Heart right ventricle (tissue), 16 donors: ENCODE measurements around the gene IL9. TPM values are rescaled to one million over a fixed set of nuclear protein-coding genes. Genes with fewer than 3 reads are reported as not detected.

Experiments used
- ATAC-seq, 8 donors: fragments of 200-7000 bp; cut with Tn5 transposase; one replicate each; pipeline ENCODE4 v1.9.1; 2020; ENCODE audit warnings: mild to moderate bottlenecking in 8 of 8, moderate library complexity in 8 of 8, moderate number of reproducible peaks in 1 of 8
- DNase-seq, 2 donors: peaks; one replicate each; pipeline ENCODE4 v3.0.0-alpha.2; 2020
- H3K27ac ChIP-seq, 10 donors: fragments of 200-600 bp; sonication (generic) in 2 of 10; one replicate each; pipeline versions ENCODE4 v1.5.0 to v1.8.0; 2020 to 2022; ENCODE audit warnings: mild to moderate bottlenecking in 3 of 10
- H3K27me3 ChIP-seq, 7 donors: fragments of 200-600 bp; one replicate each; pipeline ENCODE4 v1.8.0; 2021 to 2022; ENCODE audit warnings: mild to moderate bottlenecking in 2 of 7
- H3K36me3 ChIP-seq, 9 donors: fragments of 200-600 bp; sonication (generic) in 1 of 9; one replicate each; pipeline versions ENCODE4 v1.5.0 to v1.8.0; 2020 to 2022; ENCODE audit warnings: mild to moderate bottlenecking in 2 of 9
- H3K4me1 ChIP-seq, 9 donors: fragments of 200-600 bp; sonication (generic) in 1 of 9; one replicate each; pipeline versions ENCODE4 v1.5.0 to v1.8.0; 2020 to 2022; ENCODE audit warnings: mild to moderate bottlenecking in 4 of 9
- H3K4me3 ChIP-seq, 10 donors: fragments of 200-600 bp; sonication (generic) in 2 of 10; one replicate each; pipeline versions ENCODE4 v1.5.0 to v1.8.0; 2020 to 2022; ENCODE audit warnings: mild to moderate bottlenecking in 7 of 10, moderate library complexity in 2 of 10
- H3K9me3 ChIP-seq, 11 donors: fragments of 200-600 bp in 10 of 11; sonication (generic) in 2 of 11; one replicate each; pipeline versions ENCODE4 v1.5.0 to v1.8.0; 2013 to 2022; ENCODE audit warnings: mild to moderate bottlenecking in 2 of 11, control low read depth in 1 of 11, moderate library complexity in 1 of 11
- WGBS, 2 donors: extraction: QIAGEN DNeasy Blood & Tissue Kit; methylation state at CpG; one replicate each; pipeline ENCODE4 v1.1.7; 2013; ENCODE audit warnings: inconsistent platforms in 1 of 2; 5-methylcytosine and 5-hydroxymethylcytosine counted together
- intact Hi-C, 10 donors: fragments of 100-400 bp; cut with DNase I; formaldehyde crosslinking; loops; one replicate each; pipeline versions ENCODE4 v1.11.1 to v1.14.2; 2022
- polyA plus RNA-seq, 2 donors: library from polyadenylated mRNA; stranded (reverse); fragments of 200-250 nt; gene quantifications; one replicate each; pipeline ENCODE4 v1.2.3, GENCODE V29; 2013
- total RNA-seq, 10 donors: library from RNA; stranded (reverse); fragmentation: NEBNext Ultra II Directional in 3 of 10; extraction: Animal tissue kit (Norgen Biotek cat#: 25700) in 3 of 10; gene quantifications; one replicate each; pipeline versions ENCODE4 v1.2.1 to v1.2.4, GENCODE V29; 2021 to 2023
- TF ChIP-seq, protein P1 (sequence below), 9 donors: fragments of 200-600 bp; sonication (generic) in 2 of 9; IDR thresholded peaks; one replicate each; pipeline versions ENCODE4 v1.5.0 to v1.8.0; 2021 to 2022; ENCODE audit warnings: antibody characterized with exemption in 9 of 9, mild to moderate bottlenecking in 5 of 9, moderate library complexity in 1 of 9
- donor health status: Arrhythmogenic right ventricular cardiomyopathy.
- donor health status: ischemic (EF 13 %, LVEDD 7.1; RV severe dilation, severe dysfunction).
- donor health status: healthy with polysubstance abuse.
- donor health status: DM: no; HTN: yes; CAD: no.
- donor health status: DM: no; HTN: no; CAD: no.
- donor health status: ischemic (EF 25% LVEDD 6.9; RV normal size, moderate dysfunction).
- donor health status: ischemic (EF 25% LVEDD 5.7; RV mildly dilated, moderate dysfunction).
- donor health status: healthy.
- donor health status: DM: yes; HTN: yes; CAD: no.
- donor health status: Ischemic cardiomyopathy.
- donor health status: ischemic (EF 35%, LVEDD 5.7; RV mildly dilated, moderate dysfunction).
- donor health status: nonischemic (EF 11% LVEDD 7.7; RV severe dilation, severe dysfunction).
- donor health status: DM: yes; HTN: yes; CAD: no.
- donor health status: PGD.
- donor health status: ischemic (EF 29% LVEDD 5.4; RV normal size, mild dysfunction).
- donor health status: nonischemic (EF 23%, LVEDD 6.1; RV moderate dilation, normal function).

IL9 gene
- total and polyA plus RNA-seq, 12 donors, result not detected

DNA sequence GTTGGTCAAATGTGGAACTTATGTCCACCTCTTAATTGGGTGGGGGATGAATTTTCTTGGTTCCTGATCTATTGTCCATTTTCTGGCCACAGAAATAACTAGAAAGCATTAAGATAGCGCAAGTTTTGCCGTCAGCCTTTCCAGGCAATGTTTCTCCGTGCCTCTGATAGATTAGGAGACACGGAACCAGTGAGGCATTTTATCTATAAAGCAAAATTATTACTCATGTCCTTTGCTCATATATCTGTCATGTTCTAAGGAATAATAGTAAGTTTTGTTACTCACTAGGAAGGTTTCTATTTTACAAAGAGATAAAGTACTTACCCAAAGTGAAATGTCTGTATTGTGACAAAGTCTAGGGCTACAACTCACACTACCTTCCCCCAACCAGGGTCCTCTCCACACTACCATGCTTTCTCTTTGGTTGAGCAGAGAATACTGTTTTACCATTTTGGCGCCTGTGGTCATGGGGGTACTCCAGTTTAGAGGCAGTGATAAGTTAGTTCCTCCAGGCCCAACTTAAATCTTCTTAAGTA lies 19.9 kb upstream of the IL9 start:
- H3K36me3 ChIP-seq, result no peaks in the 10 kb centered on the region
- H3K4me3 ChIP-seq, result no peak overlapping the region
- TF ChIP-seq, protein P1, sequence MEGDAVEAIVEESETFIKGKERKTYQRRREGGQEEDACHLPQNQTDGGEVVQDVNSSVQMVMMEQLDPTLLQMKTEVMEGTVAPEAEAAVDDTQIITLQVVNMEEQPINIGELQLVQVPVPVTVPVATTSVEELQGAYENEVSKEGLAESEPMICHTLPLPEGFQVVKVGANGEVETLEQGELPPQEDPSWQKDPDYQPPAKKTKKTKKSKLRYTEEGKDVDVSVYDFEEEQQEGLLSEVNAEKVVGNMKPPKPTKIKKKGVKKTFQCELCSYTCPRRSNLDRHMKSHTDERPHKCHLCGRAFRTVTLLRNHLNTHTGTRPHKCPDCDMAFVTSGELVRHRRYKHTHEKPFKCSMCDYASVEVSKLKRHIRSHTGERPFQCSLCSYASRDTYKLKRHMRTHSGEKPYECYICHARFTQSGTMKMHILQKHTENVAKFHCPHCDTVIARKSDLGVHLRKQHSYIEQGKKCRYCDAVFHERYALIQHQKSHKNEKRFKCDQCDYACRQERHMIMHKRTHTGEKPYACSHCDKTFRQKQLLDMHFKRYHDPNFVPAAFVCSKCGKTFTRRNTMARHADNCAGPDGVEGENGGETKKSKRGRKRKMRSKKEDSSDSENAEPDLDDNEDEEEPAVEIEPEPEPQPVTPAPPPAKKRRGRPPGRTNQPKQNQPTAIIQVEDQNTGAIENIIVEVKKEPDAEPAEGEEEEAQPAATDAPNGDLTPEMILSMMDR (IDR thresholded peaks at IDR 0.05), result no peak
- intact Hi-C loops, result no loop called here
- peaks cover 0 to 75% (median 37%) of the 10 kb centered on the region in 7 donors for H3K27me3 ChIP-seq
- H3K27ac ChIP-seq, result no peak overlapping the region
- H3K4me1 ChIP-seq, result no peaks in the 10 kb centered on the region
- WGBS, 2 donors, result 90 to 91% methylated on average over 5 of the region's 5 CpGs
- no peaks in the 10 kb centered on the region for H3K9me3 ChIP-seq
- no peak for ATAC-seq
- no peak for DNase-seq

DNA sequence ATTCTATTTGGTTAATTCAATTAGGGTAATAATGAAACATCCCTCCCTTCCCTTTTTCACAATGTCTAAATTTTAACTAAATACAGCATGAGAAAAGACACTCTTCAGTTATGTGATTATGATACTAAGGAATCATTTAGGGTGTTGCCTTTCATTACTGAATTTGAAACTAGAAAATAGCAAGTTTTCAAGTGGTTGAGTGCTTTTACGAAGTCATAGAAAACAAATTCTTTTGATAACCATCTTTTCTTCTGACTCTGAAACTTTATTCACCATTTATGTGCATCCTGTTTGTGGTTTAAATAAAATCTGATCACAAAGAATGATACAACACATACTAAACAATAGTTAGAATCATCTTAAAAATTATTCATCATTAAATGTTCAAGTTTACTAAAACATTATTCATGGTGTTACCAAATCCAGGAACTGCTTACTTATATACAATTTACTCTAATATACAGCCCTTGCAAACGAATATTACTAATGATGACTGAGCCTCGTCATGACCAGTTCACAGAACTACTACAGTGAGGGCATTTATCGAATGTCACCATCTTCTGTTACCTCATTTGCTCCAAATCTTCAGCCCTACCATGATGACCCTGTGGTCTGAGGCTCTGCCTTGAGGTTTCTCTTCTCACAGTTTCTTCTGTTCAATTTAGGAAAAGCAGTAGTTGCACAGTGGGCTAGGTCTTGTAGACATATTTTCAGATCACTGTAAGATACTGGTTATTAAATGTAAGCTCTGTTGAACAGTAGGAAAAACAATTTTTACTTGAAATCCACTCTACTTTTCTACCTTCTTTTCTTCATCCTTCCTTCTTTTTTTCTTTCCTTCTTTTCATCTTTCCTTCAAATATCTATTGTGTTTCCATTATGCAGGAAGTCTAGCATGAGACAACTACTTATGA lies 18.3 kb upstream of the IL9 start:
- no peak for ATAC-seq
- Histone ChIP-seq H3K4me3 (no peak overlapping the region), H3K4me1 (no peaks in the 10 kb centered on the region), H3K27ac (no peak overlapping the region), H3K36me3 (no peaks in the 10 kb centered on the region), H3K27me3 (peaks cover 0 to 76% (median 51%) of the 10 kb centered on the region in 7 donors), H3K9me3 (no peaks in the 10 kb centered on the region)
- intact Hi-C loops, result no loop called here
- DNase-seq, result no peak
- WGBS, 2 donors, result 78% methylated on average over 4 of the region's 4 CpGs
- TF ChIP-seq, protein P1 (IDR thresholded peaks at IDR 0.05), result no peak

DNA sequence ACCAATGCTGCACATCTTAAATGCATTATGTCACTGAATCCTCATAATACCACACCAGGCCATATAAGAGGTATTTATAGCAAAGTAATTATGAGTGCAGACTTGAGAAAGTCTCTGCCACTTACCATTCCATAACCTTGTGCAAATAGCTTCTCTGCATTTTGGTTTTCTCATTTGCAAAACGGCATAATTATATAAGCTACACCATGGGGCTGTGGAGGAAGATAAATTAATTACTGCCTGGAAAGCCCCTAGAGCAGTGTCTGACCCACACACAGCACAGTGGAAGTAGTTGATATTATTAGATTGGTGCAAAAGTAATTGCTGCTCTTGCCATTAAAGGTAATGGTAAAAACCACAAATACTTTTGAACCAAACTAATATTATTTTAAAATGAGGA lies 9.5 kb upstream of the IL9 start:
- ATAC-seq, result no peak
- Histone ChIP-seq H3K9me3 (no peaks in the 10 kb centered on the region), H3K4me1 (no peaks in the 10 kb centered on the region), H3K36me3 (no peaks in the 10 kb centered on the region), H3K4me3 (no peak overlapping the region), H3K27ac (no peak overlapping the region), H3K27me3 (peaks cover 4 to 72% (median 56%) of the 10 kb centered on the region in 7 donors)
- intact Hi-C loops, result no loop called here
- TF ChIP-seq, protein P1 (IDR thresholded peaks at IDR 0.05), result no peak
- DNase-seq, result no peak
- WGBS, 2 donors, result 65 to 74% methylated on average over 1 of the region's 1 CpG

DNA sequence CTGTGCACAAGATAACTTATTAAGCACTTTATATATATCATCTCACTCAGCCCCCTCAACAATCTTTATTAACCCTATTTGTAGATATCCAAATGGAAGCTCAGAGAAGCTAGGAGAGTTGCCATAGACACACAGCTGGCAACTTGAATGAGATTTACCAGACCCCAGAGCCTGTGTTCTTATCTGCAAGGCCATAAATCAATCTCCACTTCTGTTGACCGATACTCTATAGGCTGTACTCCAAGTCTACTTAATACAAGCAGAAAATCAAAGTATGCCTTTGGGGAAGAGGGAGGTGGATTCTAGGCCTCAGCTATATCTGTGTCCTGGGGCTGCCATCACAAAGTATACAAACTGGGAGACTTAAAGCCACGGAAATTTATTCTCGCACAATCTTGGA lies 6.0 kb upstream of the IL9 start:
- H3K9me3 ChIP-seq, result no peaks in the 10 kb centered on the region
- H3K4me3 ChIP-seq, result no peak overlapping the region
- H3K27ac ChIP-seq, result no peak overlapping the region
- TF ChIP-seq, protein P1 (IDR thresholded peaks at IDR 0.05), result no peak
- peaks cover 0 to 73% (median 50%) of the 10 kb centered on the region in 7 donors for H3K27me3 ChIP-seq
- no peak for DNase-seq
- 19 to 23% methylated on average over 3 of the region's 3 CpGs for WGBS, 2 donors
- no peak for ATAC-seq
- H3K36me3 ChIP-seq, result no peaks in the 10 kb centered on the region
- intact Hi-C loops, result no loop called here
- H3K4me1 ChIP-seq, result no peaks in the 10 kb centered on the region
